SHP77 (cell line): Measurements from ENCODE around the gene MYO3B.

Experiments used
- DNase-seq, 2 experiments: peaks; one replicate each; lab custom pipeline; 2025; lab: John Stamatoyannopoulos, UW

The MYO3B gene

GRCh38 chr2:170177950-170178781 lies at the start of gene MYO3B:
Gene MYO3B (plus strand): TSS chr2:170178147. CDS start chr2:170178288, 141 bp downstream.
- DNase-seq: peak in 1 of 2 experiments; percentile 6

GRCh38 chr2:170139276-170139967 lies 38.5 kb upstream of the MYO3B start:
- no peak for DNase-seq

- no peak for DNase-seq
Observed at GRCh38 chr2:170140561-170140960, 37.4 kb upstream of the MYO3B start.

- DNase-seq: no peak
Observed at GRCh38 chr2:170141865-170142264, 36.1 kb upstream of the MYO3B start.

GRCh38 chr2:170142502-170142901 lies 35.4 kb upstream of the MYO3B start:
- DNase-seq: no peak

- DNase-seq: no peak
Observed at GRCh38 chr2:170143045-170143717, 34.8 kb upstream of the MYO3B start.

GRCh38 chr2:170144761-170145160 lies 33.2 kb upstream of the MYO3B start:
- DNase-seq: no peak

- no peak for DNase-seq
Observed at GRCh38 chr2:170145191-170145590, 32.8 kb upstream of the MYO3B start.

- DNase-seq: no peak
Observed at GRCh38 chr2:170145675-170146432, 32.1 kb upstream of the MYO3B start.

- DNase-seq: no peak
Observed at GRCh38 chr2:170146784-170147183, 31.2 kb upstream of the MYO3B start.

GRCh38 chr2:170147576-170147975 lies 30.4 kb upstream of the MYO3B start:
- DNase-seq: no peak

- no peak for DNase-seq
Observed at GRCh38 chr2:170148161-170148560, 29.8 kb upstream of the MYO3B start.

GRCh38 chr2:170152421-170152820 lies 25.5 kb upstream of the MYO3B start:
- DNase-seq: no peak

- no peak for DNase-seq
Observed at GRCh38 chr2:170155022-170155722, 22.8 kb upstream of the MYO3B start.

- DNase-seq: no peak
Observed at GRCh38 chr2:170155723-170156253, 22.2 kb upstream of the MYO3B start.

- no peak for DNase-seq
Observed at GRCh38 chr2:170156592-170156991, 21.4 kb upstream of the MYO3B start.

GRCh38 chr2:170157025-170157684 lies 20.8 kb upstream of the MYO3B start:
- DNase-seq: peak in 1 of 2 experiments; percentile 11

- no peak for DNase-seq
Observed at GRCh38 chr2:170159060-170159459, 18.9 kb upstream of the MYO3B start.

- DNase-seq: no peak
Observed at GRCh38 chr2:170161516-170162270, 16.3 kb upstream of the MYO3B start.

GRCh38 chr2:170162271-170162632 lies 15.7 kb upstream of the MYO3B start:
- DNase-seq: no peak
